B cell (primary cell): ENCODE results near the gene OST4. TPM values are rescaled to one million over a fixed set of nuclear protein-coding genes. Genes with fewer than 3 reads are reported as not detected.

Experiments used
- ATAC-seq: fragments of 200-7000 bp; cut with Tn5 transposase; one replicate; pipeline ENCODE4 v1.10.0; 2021; ENCODE audit warnings: low read depth, mild to moderate bottlenecking, moderate number of reproducible peaks, moderate library complexity
- CTCF ChIA-PET: fragments of 350-600 bp; sonication (Branson Sonifier 250); formaldehyde crosslinking; loops from one replicate; lab custom pipeline; 2021; ENCODE audit warnings: antibody characterized with exemption, inconsistent platforms; lab: Charles Lee
- POLR2A ChIA-PET: fragments of 350-600 bp; sonication (Branson Sonifier 250); formaldehyde crosslinking; loops from one replicate; lab custom pipeline; 2021; ENCODE audit warnings: antibody characterized with exemption; lab: Charles Lee
- DNase-seq: peaks from one replicate; pipeline ENCODE4 v3.0.0; 2013
- H2AFZ ChIP-seq: 2 replicates; pipeline ENCODE4 v1.6.1; 2012; ENCODE audit warnings: mild to moderate bottlenecking, low read depth, low read length; ENCODE audit not compliant: insufficient read depth, poor library complexity, severe bottlenecking
- H3K27ac ChIP-seq, 2 donors: 1 replicate in 1 of 2; 2 replicates in 1 of 2; pipeline ENCODE4 v1.5.1; 2012 to 2013; ENCODE audit warnings: low read length in 2 of 2, mild to moderate bottlenecking in 2 of 2, moderate library complexity in 1 of 2
- H3K27me3 ChIP-seq, 4 experiments: fragments of 200-600 bp in 1 of 4; sonication (generic) in 1 of 4; replicated peaks in 1 of 4; 1 replicate in 2 of 4; 2 replicates in 2 of 4; pipeline versions ENCODE4 v1.6.1 to v1.7.0; 2013 to 2016; ENCODE audit warnings: low read length in 3 of 4, mild to moderate bottlenecking in 2 of 4, mixed read lengths in 1 of 4, moderate library complexity in 1 of 4; ENCODE audit not compliant: insufficient read depth in 4 of 4, control insufficient read depth in 3 of 4; ENCODE audit errors: control extremely low read depth in 1 of 4
- H3K36me3 ChIP-seq, 2 experiments: replicated peaks in 1 of 2; 1 replicate in 1 of 2; 2 replicates in 1 of 2; pipeline versions ENCODE4 v1.6.1 to v1.7.1; 2013; ENCODE audit warnings: low read length in 1 of 2; ENCODE audit not compliant: insufficient read depth in 2 of 2, control insufficient read depth in 1 of 2; ENCODE audit errors: control extremely low read depth in 1 of 2, extremely low read depth in 1 of 2
- H3K4me1 ChIP-seq, 2 donors: fragments of 200-600 bp in 1 of 2; sonication (generic) in 1 of 2; 1 replicate in 1 of 2; 2 replicates in 1 of 2; pipeline versions ENCODE4 v1.5.1 to v1.6.1; 2013 to 2017; ENCODE audit warnings: low read length in 2 of 2; ENCODE audit not compliant: control insufficient read depth in 2 of 2, insufficient read depth in 2 of 2
- H3K4me2 ChIP-seq: replicated peaks from 2 replicates; pipeline ENCODE3; 2012; ENCODE audit warnings: mild to moderate bottlenecking, low read depth, low read length; ENCODE audit not compliant: poor library complexity, severe bottlenecking
- H3K4me3 ChIP-seq, 5 experiments: fragments of 200-600 bp in 1 of 5; sonication (generic) in 1 of 5; 1 replicate in 3 of 5; 2 replicates in 2 of 5; pipeline versions ENCODE4 v1.5.1 to v1.7.0; 2011 to 2016; ENCODE audit warnings: low read length in 4 of 5, mild to moderate bottlenecking in 4 of 5, low read depth in 2 of 5, control low read depth in 1 of 5, moderate library complexity in 1 of 5; ENCODE audit not compliant: insufficient read depth in 1 of 5; ENCODE audit errors: control extremely low read depth in 1 of 5, extremely low read depth in 1 of 5
- H3K79me2 ChIP-seq: fragments of 200-600 bp; sonication (generic); one replicate; pipeline ENCODE4 v1.6.0; 2016; ENCODE audit warnings: low read length; ENCODE audit not compliant: control insufficient read depth, insufficient read depth
- H3K9ac ChIP-seq: fragments of 200-600 bp; sonication (generic); 2 replicates; pipeline ENCODE4 v1.6.1; 2017; ENCODE audit warnings: mild to moderate bottlenecking, low read length, moderate library complexity
- H3K9me3 ChIP-seq, 3 donors: one replicate each; pipeline versions ENCODE4 v1.6.1 to v1.7.1; 2013; ENCODE audit warnings: low read length in 2 of 3; ENCODE audit not compliant: control insufficient read depth in 2 of 3, insufficient read depth in 1 of 3; ENCODE audit errors: control extremely low read depth in 1 of 3
- H4K20me1 ChIP-seq: 2 replicates; pipeline ENCODE4 v1.6.0; 2012; ENCODE audit warnings: mild to moderate bottlenecking, low read length; ENCODE audit not compliant: insufficient read depth, control insufficient read depth, poor library complexity, severe bottlenecking
- H3K27ac Mint-ChIP-seq: one replicate; pipeline ENCODE4 v1.8.0; 2021; ENCODE audit warnings: mixed read lengths
- H3K27me3 Mint-ChIP-seq: one replicate; pipeline ENCODE4 v1.8.0; 2021; ENCODE audit warnings: mixed read lengths
- H3K4me1 Mint-ChIP-seq: one replicate; pipeline ENCODE4 v1.8.0; 2021; ENCODE audit warnings: mixed read lengths
- H3K4me3 Mint-ChIP-seq: one replicate; pipeline ENCODE4 v1.8.0; 2021; ENCODE audit warnings: mixed read lengths
- H3K9me3 Mint-ChIP-seq: one replicate; pipeline ENCODE4 v1.8.0; 2022; ENCODE audit warnings: mixed read lengths; ENCODE audit not compliant: insufficient read depth
- CTCF ChIP-seq: fragments of 200-600 bp; IDR thresholded peaks from one replicate; pipeline ENCODE4 v1.8.0; 2022; ENCODE audit warnings: antibody characterized with exemption, mild to moderate bottlenecking
- EZH2 ChIP-seq: IDR thresholded peaks from 2 replicates; pipeline ENCODE4 v1.6.1; 2012; ENCODE audit warnings: borderline replicate concordance, low read depth, mild to moderate bottlenecking, moderate library complexity, low read length; ENCODE audit not compliant: insufficient read depth, poor library complexity, severe bottlenecking
- WGBS: methylation state at CpG from one replicate; pipeline ENCODE4 v1.1.5; 2013; ENCODE audit warnings: missing lambda C conversion rate; ENCODE audit not compliant: insufficient coverage; 5-methylcytosine and 5-hydroxymethylcytosine counted together
- intact Hi-C: fragments of 100-400 bp; cut with micrococcal nuclease; formaldehyde crosslinking; loops from one replicate; pipeline ENCODE4 v1.10.0; 2022
- polyA plus RNA-seq: library from polyadenylated mRNA; depleted of rRNA; stranded (reverse); fragments of >200 nt; gene quantifications from 2 replicates; pipeline ENCODE4 v1.2.3, GENCODE V29; 2012
- total RNA-seq, 2 donors: library from RNA; stranded (reverse); fragments of 120-200 nt in 1 of 2; gene quantifications; 1 replicate in 1 of 2; 2 replicates in 1 of 2; pipeline versions ENCODE4 v1.2.3 to v1.2.4, GENCODE V29; 2013 to 2022

OST4 gene
- total and polyA plus RNA-seq, 2 donors (not counting 1 experiment from before 2014, with no cell fraction given), result 195 to 257 TPM

- Histone ChIP-seq H3K27ac (no peak overlapping the region), H3K27me3 (no peaks in the 10 kb centered on the region), H3K36me3 (peaks cover 0 to 24% of the 10 kb centered on the region in 2 experiments), H3K4me2 (no peak overlapping the region), H3K79me2 (no peaks in the 10 kb centered on the region), H2AFZ (no peak overlapping the region), H3K4me3 (no peak overlapping the region), H3K9ac (no peak overlapping the region), H3K4me1 (peaks cover 4 to 15% of the 10 kb centered on the region in 2 donors), H4K20me1 (no peaks in the 10 kb centered on the region), H3K9me3 (no peaks in the 10 kb centered on the region)
- WGBS, result 92% methylated on average over 11 of the region's 11 CpGs
- Mint-ChIP-seq H3K4me1 (peaks cover 17% of the 10 kb centered on the region), H3K27ac (peak overlapping the region; percentile 27), H3K9me3 (no peaks in the 10 kb centered on the region), H3K27me3 (peaks cover 7% of the 10 kb centered on the region), H3K4me3 (peak overlapping the region; percentile 95)
- ATAC-seq (no peak), DNase-seq (no peak)
- ChIA-PET CTCF (interaction anchor here (0.8 to 1.3 kb wide), 3 partner anchors 18 to 227 kb away, joined by 3 to 4 read pairs (median 3); partner anchors contain the start of gene OST4), POLR2A (no interaction called here)
- no peak for TF ChIP-seq EZH2
- no peak for TF ChIP-seq CTCF
- intact Hi-C loops, result no loop called here
Observed at GRCh38 chr2:27053321-27053720, 18.1 kb downstream of the OST4 start.

- WGBS, result 5% methylated on average over 19 of the region's 24 CpGs
- Histone ChIP-seq H3K4me2 (peak overlapping the region; percentile 94), H3K27ac (peak overlapping the region; percentile 15 to 80), H4K20me1 (no peaks in the 10 kb centered on the region), H3K79me2 (no peaks in the 10 kb centered on the region), H3K27me3 (no peaks in the 10 kb centered on the region), H3K9me3 (no peaks in the 10 kb centered on the region), H3K9ac (peak overlapping the region; percentile 74), H3K36me3 (peaks cover 0 to 20% of the 10 kb centered on the region in 2 experiments), H3K4me1 (peaks cover 4 to 15% of the 10 kb centered on the region in 2 donors), H2AFZ (peak overlapping the region; percentile 91), H3K4me3 (peak overlapping the region; percentile 23 to 93 (median 70))
- ChIA-PET POLR2A (interaction anchor here (0.6 to 4.2 kb wide), 12 partner anchors 10 to 376 kb away, joined by 3 to 48 read pairs (median 4); partner anchors contain the start of genes NRBP1, OST4 and TMEM214), CTCF (interaction anchor here (0.7 to 3.7 kb wide), 10 partner anchors 10 to 226 kb away, joined by 3 to 27 read pairs (median 6); partner anchors contain the start of genes OST4 and TMEM214)
- Mint-ChIP-seq H3K4me1 (peaks cover 17% of the 10 kb centered on the region), H3K27ac (peak overlapping the region; percentile 84), H3K27me3 (peaks cover 7% of the 10 kb centered on the region), H3K9me3 (no peaks in the 10 kb centered on the region), H3K4me3 (peak overlapping the region; percentile 95)
- no peak for TF ChIP-seq CTCF
- intact Hi-C loops, result loop anchor here (1.0 kb wide), 5 partner anchors 19 to 318 kb away; partner anchors contain the start of genes EIF2B4, KHK, OST4 and SNX17
- no peak for DNase-seq
- no peak for ATAC-seq
Observed at GRCh38 chr2:27051902-27052645, 19.4 kb downstream of the OST4 start.
